Activated naive CD4-positive, alpha-beta T cell treated with Interleukin-2 at 50 U/mL for 16 hours (primary cell): ENCODE data around the gene PRICKLE1.

Experiments
- DNase-seq: peaks from one replicate; pipeline ENCODE4 v3.0.0-alpha.2; 2020

The PRICKLE1 gene

DNA sequence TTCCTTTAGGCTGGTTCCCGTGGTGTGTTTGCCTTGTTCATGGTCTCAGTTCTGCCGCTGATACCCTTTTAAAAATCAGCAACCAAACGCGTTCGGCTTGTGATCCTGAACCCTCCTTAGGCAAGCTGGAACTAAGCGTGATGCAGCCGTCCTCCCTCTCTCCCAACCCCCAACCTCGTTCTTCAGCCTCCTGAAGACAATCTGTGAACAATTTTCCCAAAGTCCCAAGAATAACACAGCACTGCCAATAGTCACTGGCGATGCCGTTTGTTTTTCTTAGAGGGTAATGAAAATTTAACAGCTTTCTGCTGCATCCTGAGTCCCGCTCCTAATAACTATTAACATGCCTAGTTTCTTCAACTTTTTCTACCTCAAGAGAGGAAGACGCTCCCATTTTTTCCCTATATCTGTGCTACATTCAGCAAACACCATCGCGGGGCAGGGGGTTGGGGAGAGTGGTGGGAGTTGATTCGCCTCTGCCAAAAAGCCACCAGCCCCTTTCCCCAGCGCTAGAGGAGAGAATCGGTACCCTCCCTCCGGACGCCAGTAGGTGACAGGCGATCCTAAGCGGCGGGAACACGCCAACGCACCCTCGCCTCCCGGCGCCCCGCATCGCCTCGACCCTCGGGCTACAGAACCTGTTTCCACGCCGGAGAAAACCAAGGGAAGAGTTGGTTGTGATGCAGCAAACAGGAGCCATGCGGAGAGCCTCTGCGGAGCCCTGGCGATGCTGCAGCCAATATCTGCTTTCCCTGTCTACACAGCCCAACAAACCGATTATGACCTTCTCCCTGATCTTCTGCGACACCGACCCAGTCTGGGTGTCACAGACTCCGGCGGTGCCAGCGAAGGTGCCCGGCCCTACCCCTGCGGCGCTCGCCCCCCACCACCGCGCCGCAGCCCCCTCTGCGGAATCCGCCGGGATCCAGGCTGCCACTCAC is 752 bp downstream of the PRICKLE1 start:
- DNase-seq: no peak

DNA sequence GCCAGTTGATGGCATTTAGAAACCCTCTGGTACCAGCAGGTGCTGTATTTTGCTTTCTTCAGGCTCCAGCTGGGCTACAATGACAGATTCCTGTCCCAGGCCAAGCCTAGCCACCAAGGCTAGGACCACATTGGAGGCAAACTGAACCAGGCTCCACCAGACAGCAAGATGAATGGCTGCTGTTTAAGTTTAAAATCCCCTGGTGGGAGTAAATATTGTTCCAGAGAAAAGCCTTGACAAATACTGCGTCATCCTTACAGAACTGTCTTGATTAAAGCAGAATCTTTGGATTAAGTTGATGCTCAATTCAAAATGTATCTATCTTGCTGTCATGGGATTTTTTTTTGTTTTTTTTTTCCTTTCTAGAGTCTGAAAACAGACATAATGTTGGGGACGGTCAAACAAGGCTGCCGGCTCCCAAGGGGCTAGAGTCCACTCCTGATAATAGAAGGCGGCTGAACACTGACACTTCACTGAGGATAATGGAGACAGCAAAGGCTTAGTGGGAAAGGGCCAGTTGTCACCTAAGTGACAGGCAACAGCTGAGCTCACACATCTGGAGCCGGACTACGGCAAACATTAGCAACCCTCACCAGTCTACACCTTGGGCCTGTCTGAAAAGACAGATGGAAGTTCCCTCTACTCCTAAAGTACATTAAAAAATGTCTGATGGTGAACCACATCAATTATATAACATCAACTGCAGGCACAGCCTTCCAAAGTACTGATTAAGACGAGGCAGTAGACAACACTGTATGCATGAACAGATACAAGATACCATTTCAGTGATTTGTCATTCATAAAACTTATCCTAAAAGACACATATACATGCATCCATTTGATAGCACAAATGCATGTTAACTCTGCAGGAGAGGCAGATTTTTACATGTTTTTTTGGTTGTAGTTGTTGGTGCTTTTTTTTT is 1.7 kb downstream of the PRICKLE1 start:
- DNase-seq: no peak

- DNase-seq: no peak
Observed at GRCh38 chr12:42586268-42586667, 3.3 kb downstream of the PRICKLE1 start.

GRCh38 chr12:42585841-42586216 is 3.7 kb downstream of the PRICKLE1 start:
- DNase-seq: no peak

DNA sequence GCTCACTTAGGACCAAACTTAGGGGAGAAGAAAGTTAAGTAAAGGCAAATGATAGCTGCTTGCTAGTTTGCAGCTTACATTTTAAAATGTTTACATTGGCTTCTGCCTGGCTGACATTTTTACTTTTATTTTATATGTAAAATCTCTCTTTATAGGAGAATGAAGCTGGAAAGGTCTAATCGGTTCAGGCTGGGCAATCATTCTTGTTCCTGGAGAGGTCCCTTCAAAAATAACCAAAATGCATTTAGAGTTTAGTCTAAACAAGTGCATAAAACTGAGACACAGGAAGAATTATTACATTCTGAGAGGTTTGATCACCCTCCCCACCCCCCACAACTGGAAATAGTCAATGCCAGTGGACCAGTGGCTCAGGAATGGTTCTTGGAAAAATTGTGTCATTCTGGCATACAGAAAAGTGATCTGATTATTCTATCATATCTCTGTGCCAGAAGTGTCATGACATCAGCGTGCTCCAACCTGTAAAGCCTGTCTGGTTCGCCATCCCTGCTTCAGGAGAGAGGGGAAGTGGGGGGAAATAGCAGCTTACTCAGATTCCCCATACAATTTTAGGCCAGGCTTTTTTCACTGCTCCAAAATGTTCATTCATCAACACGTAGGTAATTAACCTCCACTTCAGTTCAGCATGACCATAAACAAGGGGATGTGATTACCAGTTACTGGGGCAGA is 4.2 kb downstream of the PRICKLE1 start:
- no peak for DNase-seq

- no peak for DNase-seq
Observed at GRCh38 chr12:42584651-42585111, 4.9 kb downstream of the PRICKLE1 start.

DNA sequence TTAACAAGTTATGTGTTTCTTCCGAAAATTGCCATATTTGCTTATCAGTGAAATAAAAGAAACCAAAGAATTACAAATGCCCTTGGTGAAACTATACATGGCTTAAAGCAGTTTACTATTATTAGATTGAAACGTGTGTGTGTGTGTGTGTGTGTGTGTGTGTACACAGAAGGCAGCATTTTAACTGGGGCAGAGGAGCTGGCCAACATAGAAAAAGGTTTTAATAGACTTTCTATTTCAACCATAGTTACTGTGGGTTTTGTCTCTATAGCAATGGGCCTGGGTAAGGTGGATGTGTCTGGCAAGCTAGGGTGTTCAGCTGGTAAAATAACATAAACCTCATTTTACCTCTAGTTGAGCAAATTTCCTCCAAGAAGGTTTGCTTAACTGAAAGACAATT is 6.5 kb downstream of the PRICKLE1 start:
- DNase-seq: no peak

GRCh38 chr12:42582498-42582897 is 7.0 kb downstream of the PRICKLE1 start:
- no peak for DNase-seq

GRCh38 chr12:42582050-42582449 is 7.5 kb downstream of the PRICKLE1 start:
- no peak for DNase-seq

DNA sequence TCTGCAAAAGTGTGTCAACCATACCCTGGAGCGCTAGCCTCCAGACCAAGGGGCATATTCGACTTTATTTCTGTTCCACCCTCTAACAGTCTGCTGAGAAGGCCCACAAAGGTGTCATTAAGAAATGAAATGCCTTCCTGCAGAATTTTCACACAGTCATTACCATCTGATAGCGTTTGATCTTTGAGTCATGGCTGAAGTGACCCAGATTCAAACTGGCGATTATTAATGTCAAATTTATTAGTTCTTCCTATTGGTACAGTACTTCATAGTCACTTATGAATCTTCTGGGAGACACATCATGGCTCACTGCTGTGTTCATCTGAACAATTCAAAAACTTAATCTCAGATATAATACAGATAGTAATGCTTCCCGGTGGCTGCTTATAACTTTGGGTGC is 13.2 kb downstream of the PRICKLE1 start:
- no peak for DNase-seq

- no peak for DNase-seq
Observed at GRCh38 chr12:42575717-42576116, 13.8 kb downstream of the PRICKLE1 start.

- no peak for DNase-seq
Observed at GRCh38 chr12:42574851-42575266, 14.7 kb downstream of the PRICKLE1 start.

- no peak for DNase-seq
Observed at GRCh38 chr12:42571327-42572009, 18.1 kb downstream of the PRICKLE1 start.

GRCh38 chr12:42570076-42570475 is 19.5 kb downstream of the PRICKLE1 start:
- DNase-seq: no peak

- no peak for DNase-seq
Observed at GRCh38 chr12:42568952-42569915, 20.3 kb downstream of the PRICKLE1 start.

GRCh38 chr12:42565633-42566032 is 23.9 kb downstream of the PRICKLE1 start:
- DNase-seq: no peak

GRCh38 chr12:42564996-42565395 is 24.6 kb downstream of the PRICKLE1 start:
- no peak for DNase-seq

DNA sequence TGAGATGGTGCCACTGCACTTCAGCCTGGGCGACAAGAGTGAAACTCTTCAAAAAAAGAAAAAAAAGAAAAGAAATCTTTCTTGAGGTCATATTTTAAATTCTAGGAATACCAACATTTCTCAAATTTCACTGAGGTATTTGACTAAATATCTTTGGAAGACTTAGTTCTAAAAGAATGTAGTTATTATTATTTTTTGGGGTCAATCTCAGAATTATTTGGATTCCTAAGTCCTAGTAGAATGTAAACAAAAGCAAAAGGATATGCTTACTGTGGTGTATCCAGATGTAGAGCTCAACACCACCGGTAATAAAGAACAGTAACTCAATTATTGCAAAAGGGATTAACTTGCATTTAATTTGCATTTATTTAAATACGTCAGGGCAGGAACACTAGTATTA is 25.0 kb downstream of the PRICKLE1 start:
- no peak for DNase-seq

GRCh38 chr12:42560977-42561376 is 28.6 kb downstream of the PRICKLE1 start:
- no peak for DNase-seq

DNA sequence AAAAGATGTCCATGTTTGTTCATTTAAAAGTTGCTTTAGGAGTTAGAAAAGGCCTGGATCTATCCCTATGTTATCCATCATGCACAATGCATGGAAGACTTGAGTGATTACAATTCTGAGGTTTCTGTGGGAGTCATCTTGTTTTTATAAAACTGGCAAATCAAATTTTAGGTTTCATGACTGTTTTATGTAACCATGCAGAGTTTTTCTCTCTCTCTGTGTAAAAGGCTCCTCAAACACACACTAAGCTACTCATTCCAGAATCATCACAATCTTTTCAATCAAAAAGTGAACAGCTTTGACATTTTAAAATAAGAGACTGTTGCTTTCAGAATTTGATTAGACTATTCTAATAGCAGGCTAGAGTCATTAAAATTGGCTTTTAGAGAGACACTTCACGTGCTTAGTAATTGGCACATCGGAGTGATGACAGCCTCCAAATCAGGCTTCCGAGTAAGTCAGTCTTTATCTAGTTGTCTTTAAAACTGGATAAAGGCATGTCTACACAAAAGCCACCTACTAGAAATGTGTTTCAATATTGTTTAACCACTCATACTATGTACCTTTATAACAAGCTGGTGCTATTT is 31.9 kb downstream of the PRICKLE1 start:
- DNase-seq: no peak

DNA sequence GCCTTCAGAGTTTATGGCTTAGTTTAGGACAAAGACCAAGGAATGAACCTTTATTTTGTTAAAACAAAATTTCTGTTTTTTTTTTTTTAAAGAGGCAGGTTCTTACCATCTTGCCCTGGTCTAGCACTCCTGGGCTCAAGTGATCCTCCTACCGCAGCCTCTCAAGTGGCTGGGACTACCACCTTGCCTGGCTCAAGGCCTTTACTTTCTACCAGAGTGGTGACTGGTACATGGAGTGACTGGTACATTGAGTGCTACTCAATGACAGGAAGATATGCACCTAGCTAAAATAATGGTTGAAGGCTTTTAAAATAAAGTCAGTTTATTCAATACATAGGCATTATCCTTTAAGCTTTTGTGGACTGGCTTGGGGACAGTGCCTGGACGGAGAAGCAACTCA is 32.6 kb downstream of the PRICKLE1 start:
- DNase-seq: no peak
